Spleen (tissue), 11 donors: ENCODE data around the gene EPHB1. TPM values are rescaled to one million over a fixed set of nuclear protein-coding genes. Genes with fewer than 3 reads are reported as not detected.

Source experiments
- DNase-seq: peaks from one replicate; pipeline ENCODE4 v3.0.0-alpha.2; 2020
- H3K27ac ChIP-seq, 8 donors: fragments of 200-600 bp; sonication (generic) in 7 of 8; 1 replicate in 4 of 8; 2 replicates in 4 of 8; pipeline versions ENCODE4 v1.5.0 to v1.8.0; 2016 to 2021; ENCODE audit warnings: inconsistent platforms in 4 of 8, mild to moderate bottlenecking in 4 of 8, moderate library complexity in 1 of 8
- H3K27me3 ChIP-seq, 7 donors: fragments of 200-600 bp; sonication (generic) in 6 of 7; replicated peaks in 1 of 7; 1 replicate in 4 of 7; 2 replicates in 3 of 7; pipeline versions ENCODE4 v1.5.0 to v1.8.0; 2016 to 2021; ENCODE audit warnings: inconsistent platforms in 3 of 7, mild to moderate bottlenecking in 1 of 7
- H3K36me3 ChIP-seq, 6 donors: fragments of 200-600 bp; sonication (generic) in 5 of 6; 1 replicate in 4 of 6; 2 replicates in 2 of 6; pipeline versions ENCODE4 v1.5.0 to v1.8.0; 2016 to 2021; ENCODE audit warnings: inconsistent platforms in 2 of 6
- H3K4me1 ChIP-seq, 6 donors: fragments of 200-600 bp; sonication (generic) in 5 of 6; 1 replicate in 3 of 6; 2 replicates in 3 of 6; pipeline versions ENCODE4 v1.5.0 to v1.8.0; 2016 to 2021; ENCODE audit warnings: inconsistent platforms in 3 of 6
- H3K4me3 ChIP-seq, 8 donors: fragments of 200-600 bp; sonication (generic) in 7 of 8; 1 replicate in 4 of 8; 2 replicates in 4 of 8; pipeline versions ENCODE4 v1.5.0 to v1.8.0; 2016 to 2021; ENCODE audit warnings: inconsistent platforms in 4 of 8, mild to moderate bottlenecking in 4 of 8, moderate library complexity in 2 of 8
- H3K9me3 ChIP-seq, 8 donors: fragments of 200-600 bp; sonication (generic) in 7 of 8; 1 replicate in 4 of 8; 2 replicates in 4 of 8; pipeline versions ENCODE4 v1.5.0 to v1.8.0; 2016 to 2021; ENCODE audit warnings: inconsistent platforms in 4 of 8
- POLR2A ChIP-seq, 3 donors: fragments of 450-650 bp; IDR thresholded peaks; one replicate each; pipeline ENCODE4 v1.5.1; 2017; ENCODE audit warnings: antibody characterized with exemption in 3 of 3, mild to moderate bottlenecking in 1 of 3
- POLR2AphosphoS5 ChIP-seq, 3 donors: sonication (generic); formaldehyde crosslinking; IDR thresholded peaks; one replicate each; pipeline ENCODE4 v1.5.1; 2017; ENCODE audit warnings: antibody characterized with exemption in 3 of 3
- WGBS, 5 donors: extraction: QIAGEN DNeasy Blood & Tissue Kit in 3 of 5; methylation state at CpG; one replicate each; pipeline versions ENCODE4 v1.1.5 to v1.1.7; 2013 to 2018; 5-methylcytosine and 5-hydroxymethylcytosine counted together
- intact Hi-C: fragments of 100-400 bp; cut with DNase I; formaldehyde crosslinking; loops from one replicate; pipeline ENCODE4 v1.15.0; 2023; ENCODE audit warnings: low total_unique reads
- polyA plus RNA-seq, 3 donors: library from polyadenylated mRNA; stranded (reverse); fragments of 200-250 nt; gene quantifications; one replicate each; pipeline ENCODE4 v1.2.1, GENCODE V29; 2013
- total RNA-seq, 7 donors: library from RNA; depleted of rRNA in 3 of 7; stranded (reverse); fragments of >200 nt in 3 of 7; fragmentation: NEBNext Ultra II Directional in 4 of 7; extraction: Animal tissue kit (Norgen Biotek cat#: 25700) in 4 of 7; gene quantifications; one replicate each; pipeline versions ENCODE4 v1.1.0 to v1.2.1, GENCODE V29; 2016 to 2021
- TF ChIP-seq, protein P1 (sequence below), 11 experiments: fragments of 200-600 bp in 7 of 11; fragments of 450-650 bp in 4 of 11; sonication (generic) in 4 of 11; IDR thresholded peaks in 8 of 11; conservative IDR thresholded peaks in 3 of 11; 1 replicate in 7 of 11; 2 replicates in 4 of 11; pipeline versions ENCODE4 v1.4.0 to v1.8.0; 2016 to 2021; ENCODE audit warnings: antibody characterized with exemption in 11 of 11, inconsistent platforms in 4 of 11, mild to moderate bottlenecking in 1 of 11
- donor health status: healthy with polysubstance abuse.
- donor health status: DM: no; HTN: no; CAD: no; lungs with moderate emphysema.
- donor health status: DM: no; HTN: no; CAD: no.
- donor health status: Bipolar disorder and iron deficiency.
- donor health status: healthy.
- donor health status: DM: no; HTN: no; CAD: no.
- donor health status: DM: yes; HTN: yes; CAD: no.

The EPHB1 gene
- total and polyA plus RNA-seq, 10 donors: 0.20 to 14.0 (median 3.0) TPM

- no peaks in the 10 kb centered on the region for H3K36me3 ChIP-seq
- no peaks in the 10 kb centered on the region for H3K27me3 ChIP-seq
- intact Hi-C loops: no loop called here
- H3K9me3 ChIP-seq: no peaks in the 10 kb centered on the region
- TF ChIP-seq POLR2A (IDR thresholded peaks at IDR 0.05): no peak
- no peak for TF ChIP-seq POLR2AphosphoS5 (IDR thresholded peaks at IDR 0.05)
- TF ChIP-seq, protein P1, sequence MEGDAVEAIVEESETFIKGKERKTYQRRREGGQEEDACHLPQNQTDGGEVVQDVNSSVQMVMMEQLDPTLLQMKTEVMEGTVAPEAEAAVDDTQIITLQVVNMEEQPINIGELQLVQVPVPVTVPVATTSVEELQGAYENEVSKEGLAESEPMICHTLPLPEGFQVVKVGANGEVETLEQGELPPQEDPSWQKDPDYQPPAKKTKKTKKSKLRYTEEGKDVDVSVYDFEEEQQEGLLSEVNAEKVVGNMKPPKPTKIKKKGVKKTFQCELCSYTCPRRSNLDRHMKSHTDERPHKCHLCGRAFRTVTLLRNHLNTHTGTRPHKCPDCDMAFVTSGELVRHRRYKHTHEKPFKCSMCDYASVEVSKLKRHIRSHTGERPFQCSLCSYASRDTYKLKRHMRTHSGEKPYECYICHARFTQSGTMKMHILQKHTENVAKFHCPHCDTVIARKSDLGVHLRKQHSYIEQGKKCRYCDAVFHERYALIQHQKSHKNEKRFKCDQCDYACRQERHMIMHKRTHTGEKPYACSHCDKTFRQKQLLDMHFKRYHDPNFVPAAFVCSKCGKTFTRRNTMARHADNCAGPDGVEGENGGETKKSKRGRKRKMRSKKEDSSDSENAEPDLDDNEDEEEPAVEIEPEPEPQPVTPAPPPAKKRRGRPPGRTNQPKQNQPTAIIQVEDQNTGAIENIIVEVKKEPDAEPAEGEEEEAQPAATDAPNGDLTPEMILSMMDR (IDR thresholded peaks at IDR 0.05 in 8 of 11, conservative IDR thresholded peaks at IDR 0.05 in 3 of 11): no peak
- H3K27ac ChIP-seq: no peak overlapping the region
- no peak for DNase-seq
- no peaks in the 10 kb centered on the region for H3K4me1 ChIP-seq
- no peak overlapping the region for H3K4me3 ChIP-seq
- 73 to 94% (median 79%) methylated on average over 5 of the region's 5 CpGs for WGBS, 5 donors
Observed at GRCh38 chr3:135214400-135214799, 419.3 kb downstream of the EPHB1 start.

- no peak overlapping the region for H3K4me3 ChIP-seq
- H3K9me3 ChIP-seq: no peaks in the 10 kb centered on the region
- DNase-seq: no peak
- intact Hi-C loops: no loop called here
- TF ChIP-seq POLR2AphosphoS5 (IDR thresholded peaks at IDR 0.05) (no peak), POLR2A (IDR thresholded peaks at IDR 0.05) (no peak)
- TF ChIP-seq, protein P1 (IDR thresholded peaks at IDR 0.05 in 8 of 11, conservative IDR thresholded peaks at IDR 0.05 in 3 of 11): no peak
- H3K36me3 ChIP-seq: no peaks in the 10 kb centered on the region
- no peak overlapping the region for H3K27ac ChIP-seq
- H3K27me3 ChIP-seq: no peaks in the 10 kb centered on the region
- WGBS, 5 donors: 89 to 96% (median 92%) methylated on average over 6 of the region's 6 CpGs
- H3K4me1 ChIP-seq: no peaks in the 10 kb centered on the region
Observed at GRCh38 chr3:135215516-135215915, 420.5 kb downstream of the EPHB1 start.

DNA sequence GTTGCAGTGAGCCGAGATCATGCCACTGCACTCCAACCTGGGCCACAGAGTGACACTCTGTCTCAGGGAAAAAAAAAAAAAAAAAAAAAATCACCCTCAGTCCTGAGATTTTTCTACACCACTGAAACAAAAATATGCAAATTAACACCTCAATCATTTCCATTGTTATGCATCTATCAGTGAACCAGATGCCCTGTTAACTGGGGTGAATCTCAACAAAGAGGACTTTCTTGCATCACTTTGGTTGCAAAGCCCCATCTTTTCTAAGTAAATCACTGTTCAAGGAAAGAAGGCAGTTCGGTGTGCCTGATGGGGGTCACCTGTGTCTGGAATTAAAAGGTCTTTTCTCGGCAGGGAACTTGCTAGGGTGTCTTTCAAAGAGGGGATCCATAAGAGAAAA lies 421.6 kb downstream of the EPHB1 start:
- H3K27ac ChIP-seq: no peak overlapping the region
- no peaks in the 10 kb centered on the region for H3K4me1 ChIP-seq
- no peak for TF ChIP-seq POLR2AphosphoS5 (IDR thresholded peaks at IDR 0.05)
- TF ChIP-seq, protein P1 (IDR thresholded peaks at IDR 0.05 in 8 of 11, conservative IDR thresholded peaks at IDR 0.05 in 3 of 11): no peak
- no peak for TF ChIP-seq POLR2A (IDR thresholded peaks at IDR 0.05)
- H3K4me3 ChIP-seq: no peak overlapping the region
- no peaks in the 10 kb centered on the region for H3K27me3 ChIP-seq
- WGBS, 5 donors: 78 to 93% (median 82%) methylated on average over 3 of the region's 3 CpGs
- DNase-seq: no peak
- no peaks in the 10 kb centered on the region for H3K36me3 ChIP-seq
- intact Hi-C loops: no loop called here
- H3K9me3 ChIP-seq: no peaks in the 10 kb centered on the region

- H3K27me3 ChIP-seq: no peaks in the 10 kb centered on the region
- no peak overlapping the region for H3K27ac ChIP-seq
- no peak overlapping the region for H3K4me3 ChIP-seq
- intact Hi-C loops: no loop called here
- no peaks in the 10 kb centered on the region for H3K4me1 ChIP-seq
- H3K36me3 ChIP-seq: no peaks in the 10 kb centered on the region
- DNase-seq: no peak
- TF ChIP-seq POLR2AphosphoS5 (IDR thresholded peaks at IDR 0.05) (no peak), POLR2A (IDR thresholded peaks at IDR 0.05) (no peak)
- TF ChIP-seq, protein P1 (IDR thresholded peaks at IDR 0.05 in 8 of 11, conservative IDR thresholded peaks at IDR 0.05 in 3 of 11): no peak
- H3K9me3 ChIP-seq: no peaks in the 10 kb centered on the region
- 78 to 92% (median 81%) methylated on average over 3 of the region's 3 CpGs for WGBS, 5 donors
Observed at GRCh38 chr3:135217730-135218129, 422.7 kb downstream of the EPHB1 start.
